HepG2 (cell line): Measurements from ENCODE around the gene KDM4F. TPM values are rescaled to one million over a fixed set of nuclear protein-coding genes. Genes with fewer than 3 reads are reported as not detected.

Source experiments
- ADNP ChIP-seq: sonication (generic); formaldehyde crosslinking; IDR thresholded peaks from 2 replicates; pipeline ENCODE4 v1.4.0; 2020; ENCODE audit warnings: missing genetic modification reagents
- ARID2 ChIP-seq: sonication (generic); formaldehyde crosslinking; IDR thresholded peaks from 2 replicates; pipeline ENCODE4 v1.8.1; 2022; ENCODE audit warnings: mild to moderate bottlenecking, missing genetic modification reagents, borderline replicate concordance
- ATM ChIP-seq: fragments of 450-650 bp; IDR thresholded peaks from 2 replicates; pipeline ENCODE4 v1.7.1; 2017; ENCODE audit warnings: mild to moderate bottlenecking, borderline replicate concordance
- CBX2 ChIP-seq, 2 experiments: fragments of 200-600 bp in 1 of 2; sonication (generic); formaldehyde crosslinking in 1 of 2; IDR thresholded peaks; 2 replicates each; pipeline versions ENCODE4 v1.7.0 to v1.8.1; 2018 to 2022; ENCODE audit warnings: low read depth in 2 of 2, low read length in 1 of 2, mild to moderate bottlenecking in 1 of 2, missing genetic modification reagents in 1 of 2
- ISX ChIP-seq: sonication (generic); formaldehyde crosslinking; conservative IDR thresholded peaks from 2 replicates; pipeline ENCODE4 v1.5.0; 2020; ENCODE audit warnings: missing genetic modification reagents
- KLF12 ChIP-seq: sonication (generic); formaldehyde crosslinking; IDR thresholded peaks from 2 replicates; pipeline ENCODE4 v1.4.0; 2020; ENCODE audit warnings: missing genetic modification reagents, borderline replicate concordance
- NFIB ChIP-seq: sonication (generic); formaldehyde crosslinking; IDR thresholded peaks from 2 replicates; pipeline ENCODE4 v1.9.0; 2021; ENCODE audit warnings: missing genetic modification reagents, mild to moderate bottlenecking, borderline replicate concordance
- PATZ1 ChIP-seq: sonication (generic); formaldehyde crosslinking; IDR thresholded peaks from 2 replicates; pipeline ENCODE4 v1.4.0; 2020; ENCODE audit warnings: missing genetic modification reagents
- PHF8 ChIP-seq: sonication (generic); formaldehyde crosslinking; IDR thresholded peaks from 2 replicates; pipeline ENCODE4 v1.5.0; 2020; ENCODE audit warnings: missing genetic modification reagents
- RXRB ChIP-seq: IDR thresholded peaks from 2 replicates; pipeline ENCODE4 v1.6.1; 2016; ENCODE audit warnings: borderline replicate concordance, missing genetic modification reagents, missing compliant biosample characterization
- TCF12 ChIP-seq, 2 experiments: fragments of 450-650 bp in 1 of 2; sonication (generic) in 1 of 2; formaldehyde crosslinking in 1 of 2; IDR thresholded peaks; 2 replicates each; pipeline versions ENCODE4 v1.6.1 to v1.8.0; 2017 to 2022; ENCODE audit warnings: antibody characterized with exemption in 1 of 2, mild to moderate bottlenecking in 1 of 2, missing genetic modification reagents in 1 of 2, moderate library complexity in 1 of 2
- TRIM22 ChIP-seq: fragments of 450-650 bp; IDR thresholded peaks from 2 replicates; pipeline ENCODE4 v1.6.1; 2017
- YY1 ChIP-seq: IDR thresholded peaks from 2 replicates; pipeline ENCODE4 v1.6.1; 2011; ENCODE audit warnings: low read length, low read depth, moderate library complexity, mild to moderate bottlenecking; ENCODE audit not compliant: insufficient read depth, insufficient replicate concordance
- ZBTB21 ChIP-seq: sonication (generic); formaldehyde crosslinking; IDR thresholded peaks from 2 replicates; pipeline ENCODE4 v1.4.0; 2020; ENCODE audit warnings: missing genetic modification reagents
- ZGPAT ChIP-seq: IDR thresholded peaks from 2 replicates; pipeline ENCODE4 v1.6.1; 2016; ENCODE audit warnings: mild to moderate bottlenecking
- ZMAT3 ChIP-seq: sonication (generic); formaldehyde crosslinking; conservative IDR thresholded peaks from 2 replicates; pipeline ENCODE4 v1.7.0; 2021; ENCODE audit warnings: missing genetic modification reagents
- ZNF121 ChIP-seq: sonication (generic); formaldehyde crosslinking; IDR thresholded peaks from 2 replicates; pipeline ENCODE4 v1.5.0; 2020; ENCODE audit warnings: mild to moderate bottlenecking, missing genetic modification reagents
- ZNF263 ChIP-seq: sonication (generic); formaldehyde crosslinking; IDR thresholded peaks from 2 replicates; pipeline ENCODE4 v1.4.0; 2020; ENCODE audit warnings: missing genetic modification reagents
- ZNF3 ChIP-seq: IDR thresholded peaks from 2 replicates; pipeline ENCODE4 v1.7.0; 2017; ENCODE audit warnings: inconsistent platforms
- ZNF30 ChIP-seq: sonication (generic); formaldehyde crosslinking; IDR thresholded peaks from 2 replicates; pipeline ENCODE4 v1.5.0; 2020; ENCODE audit warnings: mild to moderate bottlenecking, missing genetic modification reagents
- ZNF549 ChIP-seq: sonication (generic); formaldehyde crosslinking; IDR thresholded peaks from 2 replicates; pipeline ENCODE4 v1.5.0; 2020; ENCODE audit warnings: missing genetic modification reagents
- ZNF740 ChIP-seq: sonication (generic); formaldehyde crosslinking; IDR thresholded peaks from 2 replicates; pipeline ENCODE4 v1.4.0; 2020; ENCODE audit warnings: missing genetic modification reagents
- ZNF766 ChIP-seq: sonication (generic); formaldehyde crosslinking; IDR thresholded peaks from 2 replicates; pipeline ENCODE4 v1.5.0; 2020; ENCODE audit warnings: missing genetic modification reagents, borderline replicate concordance
- polyA plus RNA-seq, 8 experiments: library from polyadenylated mRNA; depleted of rRNA in 3 of 8; stranded (reverse) in 7 of 8; unstranded in 1 of 8; fragments of >200 nt; fragmentation: Illumina TruSeq in 4 of 8; extraction: Trizol in 4 of 8; gene quantifications; 2 replicates each; pipeline versions ENCODE4 v1.2.1 to v1.2.3, GENCODE V29; 2011 to 2016; ENCODE audit warnings: low read depth in 4 of 8, missing spikeins in 1 of 8, mixed read lengths in 1 of 8; ENCODE audit not compliant: insufficient read depth in 1 of 8
- total RNA-seq, 5 experiments: library from RNA; depleted of rRNA; stranded (reverse); fragments of >200 nt; fragmentation: Illumina TruSeq; extraction: Trizol; gene quantifications; 2 replicates each; pipeline ENCODE4 v1.2.3, GENCODE V29; 2016; ENCODE audit warnings: low read depth in 1 of 5

The KDM4F gene
- total and polyA plus RNA-seq, 2 of the 13 experiments (the other 11 are each of a cell fraction or from before 2014, with no cell fraction given) = not detected

- TF ChIP-seq ZBTB21 (CRISPR knock-in tag) (no peak), RXRB (CRISPR knock-in tag) (no peak), ZNF30 (no peak), CBX2 (IDR thresholded peaks at IDR 0.05; ENCODE audit: low read depth, low read length) (no peak), CBX2 (CRISPR knock-in tag; IDR thresholded peaks at IDR 0.05; ENCODE audit: low read depth) (no peak), ISX (CRISPR knock-in tag) (no peak), ZNF740 (no peak), ADNP (CRISPR knock-in tag) (no peak), ZNF263 (CRISPR knock-in tag) (peak; percentile 31; the same call in 1 of the 2 replicates), ARID2 (CRISPR knock-in tag) (no peak), ZMAT3 (CRISPR knock-in tag) (no peak), ZNF766 (CRISPR knock-in tag) (0 out of 2 replicates have a peak, but pooled peaks have one; percentile 54), ZNF3 (CRISPR knock-in tag) (no peak), KLF12 (CRISPR knock-in tag) (no peak), ZNF549 (no peak), ATM (no peak), TCF12 (IDR thresholded peaks at IDR 0.05) (no peak), TCF12 (CRISPR knock-in tag; IDR thresholded peaks at IDR 0.05) (0 out of 2 replicates have a peak, but pooled peaks have one; percentile 10), TRIM22 (no peak), PHF8 (peak; percentile 54; the same call in 1 of the 2 replicates), YY1 (peak; percentile 86), ZNF121 (0 out of 2 replicates have a peak, but pooled peaks have one; percentile 20), NFIB (CRISPR knock-in tag) (no peak), ZGPAT (no peak), PATZ1 (CRISPR knock-in tag) (0 out of 2 replicates have a peak, but pooled peaks have one; percentile 27)
Measured at GRCh38 chr11:95089620-95090542, 40.7 kb downstream of the KDM4F start, which contains the start of gene ENDOD1 (continued).
